Endothelial cell of umbilical vein (primary cell): ENCODE data around the gene KRTAP22-1.

Experiments used
- JUN ChIP-seq: IDR thresholded peaks from 2 replicates; pipeline ENCODE4 v1.6.1; 2011; ENCODE audit warnings: borderline replicate concordance, low read depth; ENCODE audit not compliant: insufficient read length, insufficient read depth
- POLR2A ChIP-seq: IDR thresholded peaks from 2 replicates; pipeline ENCODE4 v1.6.1; 2012; ENCODE audit warnings: low read depth, mild to moderate bottlenecking, control low read depth, low read length
- TF ChIP-seq, protein P1 (sequence below), 2 donors: IDR thresholded peaks; 1 replicate in 1 of 2; 2 replicates in 1 of 2; pipeline ENCODE4 v1.5.1; 2011; ENCODE audit warnings: low read length in 2 of 2, mild to moderate bottlenecking in 2 of 2, moderate library complexity in 2 of 2, control low read depth in 1 of 2, inconsistent platforms in 1 of 2, low read depth in 1 of 2; ENCODE audit not compliant: insufficient read depth in 1 of 2; ENCODE audit errors: extremely low read depth in 1 of 2

DNA sequence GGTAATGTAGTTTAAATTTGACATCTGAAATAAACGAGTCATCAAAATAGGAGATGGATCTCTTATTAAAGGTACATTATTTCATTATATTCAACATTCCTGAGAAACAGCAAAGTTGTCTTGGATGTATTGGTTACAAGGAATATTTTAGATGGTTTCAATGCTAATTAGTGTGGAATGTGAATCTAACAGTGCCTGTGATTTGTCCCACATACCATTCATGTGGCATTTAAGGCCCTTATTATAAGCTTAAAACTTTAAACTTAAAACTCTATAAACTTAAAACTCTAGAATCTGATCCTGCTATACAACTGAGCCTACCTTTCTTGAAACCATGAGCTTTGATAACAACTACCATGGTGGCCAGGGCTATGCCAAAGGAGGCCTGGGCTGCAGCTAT lies at the start of gene KRTAP22-1:
- TF ChIP-seq, protein P1, sequence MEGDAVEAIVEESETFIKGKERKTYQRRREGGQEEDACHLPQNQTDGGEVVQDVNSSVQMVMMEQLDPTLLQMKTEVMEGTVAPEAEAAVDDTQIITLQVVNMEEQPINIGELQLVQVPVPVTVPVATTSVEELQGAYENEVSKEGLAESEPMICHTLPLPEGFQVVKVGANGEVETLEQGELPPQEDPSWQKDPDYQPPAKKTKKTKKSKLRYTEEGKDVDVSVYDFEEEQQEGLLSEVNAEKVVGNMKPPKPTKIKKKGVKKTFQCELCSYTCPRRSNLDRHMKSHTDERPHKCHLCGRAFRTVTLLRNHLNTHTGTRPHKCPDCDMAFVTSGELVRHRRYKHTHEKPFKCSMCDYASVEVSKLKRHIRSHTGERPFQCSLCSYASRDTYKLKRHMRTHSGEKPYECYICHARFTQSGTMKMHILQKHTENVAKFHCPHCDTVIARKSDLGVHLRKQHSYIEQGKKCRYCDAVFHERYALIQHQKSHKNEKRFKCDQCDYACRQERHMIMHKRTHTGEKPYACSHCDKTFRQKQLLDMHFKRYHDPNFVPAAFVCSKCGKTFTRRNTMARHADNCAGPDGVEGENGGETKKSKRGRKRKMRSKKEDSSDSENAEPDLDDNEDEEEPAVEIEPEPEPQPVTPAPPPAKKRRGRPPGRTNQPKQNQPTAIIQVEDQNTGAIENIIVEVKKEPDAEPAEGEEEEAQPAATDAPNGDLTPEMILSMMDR (IDR thresholded peaks at IDR 0.05; ENCODE audit: extremely low read depth in 1 of 2, insufficient read depth in 1 of 2, low read depth in 1 of 2, low read length in 2 of 2), result no peak
- TF ChIP-seq POLR2A (no peak), JUN (no peak)
